HepG2 (cell line): ENCODE measurements around the gene ST8SIA2. TPM values are rescaled to one million over a fixed set of nuclear protein-coding genes. Genes with fewer than 3 reads are reported as not detected.

ENCODE experiments used
- ATAC-seq: fragments of 200-7000 bp; cut with Tn5 transposase; 3 replicates; pipeline ENCODE4 v1.9.1; 2020; ENCODE audit warnings: mild to moderate bottlenecking, moderate library complexity
- BruUV-seq: library from RNA; stranded (reverse); fragments of 400-500 nt; replicated peaks from 2 replicates; lab custom pipeline; 2021; lab: Mats Ljungman, UMichigan
- CTCF ChIA-PET: fragments of 300-600 bp; formaldehyde crosslinking; extraction: SDS; loops from one replicate; lab custom pipeline; 2021; ENCODE audit warnings: low total read pairs, inconsistent platforms, low intra/inter-chr PET ratio; lab: Yijun Ruan, JAX
- POLR2A ChIA-PET: fragments of 350-600 bp; sonication (Branson Sonifier 250); formaldehyde crosslinking; loops from one replicate; lab custom pipeline; 2020; ENCODE audit warnings: antibody characterized with exemption, inconsistent platforms; lab: Yijun Ruan, JAX
- DNase-seq: peaks from one replicate; pipeline ENCODE4 v3.0.0-alpha.2; 2015; ENCODE audit warnings: low spot score
- FAIRE-seq: peaks from 3 replicates; lab custom pipeline; 2011; peaks lifted over from hg19 to GRCh38; lab: Jason Lieb, UNC
- H2AFZ ChIP-seq: one replicate; pipeline ENCODE4 v1.6.1; 2011; ENCODE audit warnings: low read length, inconsistent platforms
- H3K27ac ChIP-seq: fragments of 300-600 bp; 3 replicates; pipeline ENCODE4 v1.8.0; 2011; ENCODE audit warnings: mixed run types, mild to moderate bottlenecking, mixed read lengths, low read length, inconsistent platforms; ENCODE audit not compliant: insufficient read depth; ENCODE audit errors: extremely low read length
- H3K27me3 ChIP-seq, 2 experiments: fragments of 200-600 bp in 1 of 2; 2 replicates in 1 of 2; 3 replicates in 1 of 2; pipeline versions ENCODE4 v1.6.0 to v1.8.0; 2011; ENCODE audit warnings: low read length in 2 of 2, mild to moderate bottlenecking in 2 of 2, moderate library complexity in 2 of 2, inconsistent platforms in 1 of 2; ENCODE audit not compliant: insufficient read depth in 2 of 2, control insufficient read depth in 1 of 2
- H3K36me3 ChIP-seq, 2 experiments: fragments of 200-600 bp in 1 of 2; replicated peaks in 1 of 2; 2 replicates in 1 of 2; 3 replicates in 1 of 2; pipeline versions ENCODE4 v1.5.1 to v1.8.0; 2011; ENCODE audit warnings: low read length in 2 of 2, inconsistent platforms in 1 of 2; ENCODE audit not compliant: insufficient read depth in 2 of 2, control insufficient read depth in 1 of 2
- H3K4me1 ChIP-seq: 2 replicates; pipeline ENCODE4 v1.5.1; 2012; ENCODE audit warnings: low read length, inconsistent platforms; ENCODE audit not compliant: insufficient read depth
- H3K4me2 ChIP-seq: 2 replicates; pipeline ENCODE4 v1.6.0; 2011; ENCODE audit warnings: low read depth, low read length, inconsistent platforms
- H3K4me3 ChIP-seq, 3 experiments: fragments of 200-600 bp in 1 of 3; sonication (generic), shearing (Covaris generic) in 1 of 3; replicated peaks in 1 of 3; 2 replicates each; pipeline ENCODE4 v1.5.1; 2011 to 2016; ENCODE audit warnings: low read length in 3 of 3, inconsistent platforms in 2 of 3, low read depth in 2 of 3, mild to moderate bottlenecking in 2 of 3, control low read depth in 1 of 3, mixed read lengths in 1 of 3; ENCODE audit not compliant: insufficient read depth in 1 of 3
- H3K79me2 ChIP-seq: one replicate; pipeline ENCODE4 v1.6.1; 2011; ENCODE audit warnings: low read length, inconsistent platforms; ENCODE audit not compliant: insufficient read depth
- H3K9ac ChIP-seq: 2 replicates; pipeline ENCODE4 v1.6.0; 2011; ENCODE audit warnings: mild to moderate bottlenecking, low read depth, low read length, inconsistent platforms; ENCODE audit not compliant: insufficient read depth
- H3K9me3 ChIP-seq: 2 replicates; pipeline ENCODE4 v1.5.1; 2012; ENCODE audit warnings: mild to moderate bottlenecking, low read length
- H4K20me1 ChIP-seq: 2 replicates; pipeline ENCODE4 v1.6.0; 2011; ENCODE audit warnings: inconsistent platforms, mild to moderate bottlenecking, low read length, moderate library complexity; ENCODE audit not compliant: insufficient read depth
- ARID2 ChIP-seq: sonication (generic); formaldehyde crosslinking; IDR thresholded peaks from 2 replicates; pipeline ENCODE4 v1.8.1; 2022; ENCODE audit warnings: mild to moderate bottlenecking, missing genetic modification reagents, borderline replicate concordance
- BORCS8-MEF2B ChIP-seq: sonication (generic); formaldehyde crosslinking; IDR thresholded peaks from 2 replicates; pipeline ENCODE4 v1.8.0; 2022; ENCODE audit warnings: mild to moderate bottlenecking, missing genetic modification reagents
- MEIS1 ChIP-seq: sonication (generic); formaldehyde crosslinking; IDR thresholded peaks from 2 replicates; pipeline ENCODE4 v1.9.0; 2021; ENCODE audit warnings: mild to moderate bottlenecking, missing genetic modification reagents, moderate library complexity, borderline replicate concordance
- NR3C1 ChIP-seq: sonication (generic); formaldehyde crosslinking; IDR thresholded peaks from 2 replicates; pipeline ENCODE4 v1.4.0; 2020; ENCODE audit warnings: missing genetic modification reagents
- PTBP1 ChIP-seq: fragments of 200-400 bp; formaldehyde crosslinking; IDR thresholded peaks from 2 replicates; pipeline ENCODE4 v1.6.1; 2018; ENCODE audit warnings: low read length, low read depth; ENCODE audit not compliant: poor library complexity, severe bottlenecking
- RAD51 ChIP-seq: fragments of 450-650 bp; IDR thresholded peaks from 2 replicates; pipeline ENCODE4 v1.6.1; 2016; ENCODE audit warnings: borderline replicate concordance
- YEATS4 ChIP-seq: sonication (generic); formaldehyde crosslinking; IDR thresholded peaks from 2 replicates; pipeline ENCODE4 v1.4.0; 2020; ENCODE audit warnings: missing genetic modification reagents, borderline replicate concordance
- ZNF292 ChIP-seq: sonication (generic); formaldehyde crosslinking; IDR thresholded peaks from 2 replicates; pipeline ENCODE4 v1.8.1; 2022; ENCODE audit warnings: mild to moderate bottlenecking, low read depth, missing genetic modification reagents, borderline replicate concordance
- ZNF501 ChIP-seq: sonication (generic); formaldehyde crosslinking; IDR thresholded peaks from 2 replicates; pipeline ENCODE4 v1.5.1; 2020; ENCODE audit warnings: mild to moderate bottlenecking, moderate library complexity, missing genetic modification reagents
- ZNF558 ChIP-seq: sonication (generic); formaldehyde crosslinking; IDR thresholded peaks from 2 replicates; pipeline ENCODE4 v1.9.0; 2022; ENCODE audit warnings: mild to moderate bottlenecking, missing genetic modification reagents, borderline replicate concordance
- ZNF605 ChIP-seq: sonication (generic); formaldehyde crosslinking; IDR thresholded peaks from 2 replicates; pipeline ENCODE4 v1.8.0; 2022; ENCODE audit warnings: mild to moderate bottlenecking, missing genetic modification reagents
- ZNF629 ChIP-seq: sonication (generic); formaldehyde crosslinking; conservative IDR thresholded peaks from 2 replicates; pipeline ENCODE4 v1.5.0; 2020; ENCODE audit warnings: missing genetic modification reagents
- WGBS: methylation state at CpG from one replicate; pipeline ENCODE4 v1.1.6; 2017; ENCODE audit warnings: low lambda C conversion rate; 5-methylcytosine and 5-hydroxymethylcytosine counted together
- in situ Hi-C: cut with HindIII; loops from 2 replicates; pipeline ENCODE4 v1.10.0; 2017; ENCODE audit warnings: low pct_unique_long_range_greater_than_20kb; ENCODE audit not compliant: extremely low pct_ligation_motif_present
- intact Hi-C: fragments of 100-400 bp; cut with micrococcal nuclease; formaldehyde crosslinking; loops from one replicate; pipeline ENCODE4 v1.10.0; 2022; ENCODE audit not compliant: unreplicated experiment
- polyA plus RNA-seq, 8 experiments: library from polyadenylated mRNA; depleted of rRNA in 3 of 8; stranded (reverse) in 7 of 8; unstranded in 1 of 8; fragments of >200 nt; fragmentation: Illumina TruSeq in 4 of 8; extraction: Trizol in 4 of 8; gene quantifications; 2 replicates each; pipeline versions ENCODE4 v1.2.1 to v1.2.3, GENCODE V29; 2011 to 2016; ENCODE audit warnings: low read depth in 4 of 8, missing spikeins in 1 of 8, mixed read lengths in 1 of 8; ENCODE audit not compliant: insufficient read depth in 1 of 8
- small RNA-seq, 3 experiments: library from RNA; depleted of rRNA; stranded (forward); fragments of <200 nt; gene quantifications; one replicate each; pipeline ENCODE3, GENCODE V24; 2012; ENCODE audit warnings: low read depth in 2 of 3, low replicate concordance in 1 of 3; ENCODE audit not compliant: insufficient read length in 3 of 3, insufficient read depth in 2 of 3
- total RNA-seq, 5 experiments: library from RNA; depleted of rRNA; stranded (reverse); fragments of >200 nt; fragmentation: Illumina TruSeq; extraction: Trizol; gene quantifications; 2 replicates each; pipeline ENCODE4 v1.2.3, GENCODE V29; 2016; ENCODE audit warnings: low read depth in 1 of 5
- TF ChIP-seq, protein P1 (sequence below): sonication (generic); formaldehyde crosslinking; conservative IDR thresholded peaks from 2 replicates; pipeline ENCODE4 v1.8.0; 2022; ENCODE audit warnings: missing genetic modification reagents
- TF ChIP-seq, protein P2 (sequence below): sonication (generic); formaldehyde crosslinking; IDR thresholded peaks from 2 replicates; pipeline ENCODE4 v1.4.0; 2020; ENCODE audit warnings: mild to moderate bottlenecking, missing genetic modification reagents

The ST8SIA2 gene
- total and polyA plus RNA-seq, 2 of the 13 experiments (the other 11 are each of a cell fraction or from before 2014, with no cell fraction given) = not detected

DNA sequence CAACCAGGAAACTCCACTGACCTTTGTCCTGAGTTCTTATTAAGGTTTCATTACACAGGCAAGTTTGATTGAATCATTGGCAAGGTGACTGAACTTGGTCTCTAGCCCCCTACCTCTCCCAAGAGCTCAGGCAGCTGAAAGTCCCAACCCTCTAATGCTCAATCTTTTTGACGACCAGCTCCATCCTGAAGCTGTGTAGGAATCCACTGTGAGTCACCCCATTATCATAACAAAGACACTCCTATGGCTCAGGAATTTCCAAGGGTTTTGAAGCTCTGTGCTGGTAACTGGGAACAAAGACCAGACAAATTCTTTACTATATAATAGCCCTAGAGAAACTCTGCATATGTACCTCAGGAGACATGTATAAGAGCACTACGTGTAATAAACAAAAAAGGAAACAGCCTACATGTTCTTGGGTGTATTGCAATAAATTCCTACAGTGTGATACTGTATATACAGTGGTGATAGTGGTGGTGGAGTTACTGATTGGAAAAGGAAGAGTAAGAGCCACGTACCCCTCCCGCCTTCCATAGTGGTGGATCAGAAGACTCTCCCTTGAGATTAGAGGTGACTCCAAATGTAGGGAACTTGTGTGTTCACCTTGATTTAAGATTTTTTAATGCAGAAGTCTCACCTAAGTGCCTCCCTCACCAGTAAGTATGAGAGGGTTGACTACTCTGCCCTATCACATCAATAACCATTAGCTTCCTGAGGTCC is 116.6 kb downstream of the ST8SIA2 start:
- no peaks in the 10 kb centered on the region for H3K36me3 ChIP-seq
- no peak overlapping the region for H3K9ac ChIP-seq
- CTCF ChIA-PET = no interaction called here
- DNase-seq (no peak), FAIRE-seq (no peak), ATAC-seq (no peak)
- H3K4me1 ChIP-seq = no peaks in the 10 kb centered on the region
- no peaks in the 10 kb centered on the region for H3K79me2 ChIP-seq
- 0% methylated on average over 4 of the region's 4 CpGs for WGBS
- in situ Hi-C loops (no loop called here), intact Hi-C loops (no loop called here)
- no peak for TF ChIP-seq ZNF605 (CRISPR knock-in tag)
- no peak for TF ChIP-seq YEATS4 (CRISPR knock-in tag)
- no peak for TF ChIP-seq ZNF292 (CRISPR knock-in tag)
- TF ChIP-seq PTBP1 = no peak
- TF ChIP-seq ZNF629 = no peak
- TF ChIP-seq, protein P1, sequence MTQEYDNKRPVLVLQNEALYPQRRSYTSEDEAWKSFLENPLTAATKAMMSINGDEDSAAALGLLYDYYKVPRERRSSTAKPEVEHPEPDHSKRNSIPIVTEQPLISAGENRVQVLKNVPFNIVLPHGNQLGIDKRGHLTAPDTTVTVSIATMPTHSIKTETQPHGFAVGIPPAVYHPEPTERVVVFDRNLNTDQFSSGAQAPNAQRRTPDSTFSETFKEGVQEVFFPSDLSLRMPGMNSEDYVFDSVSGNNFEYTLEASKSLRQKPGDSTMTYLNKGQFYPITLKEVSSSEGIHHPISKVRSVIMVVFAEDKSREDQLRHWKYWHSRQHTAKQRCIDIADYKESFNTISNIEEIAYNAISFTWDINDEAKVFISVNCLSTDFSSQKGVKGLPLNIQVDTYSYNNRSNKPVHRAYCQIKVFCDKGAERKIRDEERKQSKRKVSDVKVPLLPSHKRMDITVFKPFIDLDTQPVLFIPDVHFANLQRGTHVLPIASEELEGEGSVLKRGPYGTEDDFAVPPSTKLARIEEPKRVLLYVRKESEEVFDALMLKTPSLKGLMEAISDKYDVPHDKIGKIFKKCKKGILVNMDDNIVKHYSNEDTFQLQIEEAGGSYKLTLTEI (CRISPR knock-in tag) = no peak
- TF ChIP-seq MEIS1 (CRISPR knock-in tag) = no peak
- no peak for TF ChIP-seq BORCS8-MEF2B
- TF ChIP-seq RAD51 = no peak
- no peak for TF ChIP-seq ZNF558
- TF ChIP-seq, protein P2, sequence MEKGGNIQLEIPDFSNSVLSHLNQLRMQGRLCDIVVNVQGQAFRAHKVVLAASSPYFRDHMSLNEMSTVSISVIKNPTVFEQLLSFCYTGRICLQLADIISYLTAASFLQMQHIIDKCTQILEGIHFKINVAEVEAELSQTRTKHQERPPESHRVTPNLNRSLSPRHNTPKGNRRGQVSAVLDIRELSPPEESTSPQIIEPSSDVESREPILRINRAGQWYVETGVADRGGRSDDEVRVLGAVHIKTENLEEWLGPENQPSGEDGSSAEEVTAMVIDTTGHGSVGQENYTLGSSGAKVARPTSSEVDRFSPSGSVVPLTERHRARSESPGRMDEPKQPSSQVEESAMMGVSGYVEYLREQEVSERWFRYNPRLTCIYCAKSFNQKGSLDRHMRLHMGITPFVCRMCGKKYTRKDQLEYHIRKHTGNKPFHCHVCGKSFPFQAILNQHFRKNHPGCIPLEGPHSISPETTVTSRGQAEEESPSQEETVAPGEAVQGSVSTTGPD = no peak
- TF ChIP-seq ARID2 = no peak
- TF ChIP-seq ZNF501 (CRISPR knock-in tag) = no peak
- TF ChIP-seq NR3C1 (CRISPR knock-in tag) = no peak
- POLR2A ChIA-PET = no interaction called here
- no peak overlapping the region for H3K4me2 ChIP-seq
- no peak overlapping the region for H2AFZ ChIP-seq
- no peaks in the 10 kb centered on the region; a peak in 1 of 5 replicates for H3K27me3 ChIP-seq
- no peak overlapping the region for H3K4me3 ChIP-seq
- BruUV-seq = no TSS peak
- H4K20me1 ChIP-seq = no peaks in the 10 kb centered on the region
- no peak overlapping the region for H3K27ac ChIP-seq
- no peaks in the 10 kb centered on the region for H3K9me3 ChIP-seq

Small RNA genes within 50 kb of the gene (small RNA-seq; reads per million reads assigned to genes)
- gene RF01233 = 0 reads per million in 3 experiments
